Gastrocnemius medialis (tissue), 4 donors: Measurements from ENCODE around the gene TRAPPC2L. TPM values are rescaled to one million over a fixed set of nuclear protein-coding genes. Genes with fewer than 3 reads are reported as not detected.

Experiments
- ATAC-seq, 2 donors: fragments of 150-250 bp; one replicate each; pipeline ENCODE4 v1.9.1; 2016
- DNase-seq, 2 donors: peaks; one replicate each; pipeline ENCODE4 v3.0.0-alpha.2; 2019
- H3K27ac ChIP-seq, 4 donors: fragments of 200-600 bp; sonication (generic); 1 replicate in 1 of 4; 2 replicates in 3 of 4; pipeline ENCODE4 v1.5.1; 2016 to 2018; ENCODE audit warnings: mild to moderate bottlenecking in 2 of 4, moderate library complexity in 1 of 4
- H3K27me3 ChIP-seq, 3 donors: fragments of 200-600 bp; sonication (generic) in 2 of 3; 1 replicate in 1 of 3; 2 replicates in 2 of 3; pipeline versions ENCODE4 v1.5.1 to v1.6.0; 2016 to 2019; ENCODE audit warnings: mild to moderate bottlenecking in 1 of 3, moderate library complexity in 1 of 3
- H3K36me3 ChIP-seq, 2 donors: fragments of 200-600 bp; sonication (generic) in 1 of 2; one replicate each; pipeline ENCODE4 v1.5.1; 2017 to 2018
- H3K4me1 ChIP-seq, 2 donors: fragments of 200-600 bp; sonication (generic) in 1 of 2; one replicate each; pipeline ENCODE4 v1.5.1; 2016 to 2017; ENCODE audit warnings: mild to moderate bottlenecking in 2 of 2
- H3K4me3 ChIP-seq, 4 donors: fragments of 200-600 bp; sonication (generic) in 3 of 4; 1 replicate in 1 of 4; 2 replicates in 3 of 4; pipeline ENCODE4 v1.5.1; 2016 to 2019; ENCODE audit warnings: mild to moderate bottlenecking in 2 of 4
- H3K9me3 ChIP-seq, 3 donors: fragments of 200-600 bp; sonication (generic) in 2 of 3; 1 replicate in 1 of 3; 2 replicates in 2 of 3; pipeline ENCODE4 v1.5.1; 2016 to 2019
- CTCF ChIP-seq, 5 experiments: fragments of 450-650 bp in 3 of 5; fragments of 200-600 bp in 2 of 5; sonication (generic) in 2 of 5; IDR thresholded peaks in 4 of 5; conservative IDR thresholded peaks in 1 of 5; 1 replicate in 4 of 5; 2 replicates in 1 of 5; pipeline ENCODE4 v1.5.1; 2016 to 2019; ENCODE audit warnings: antibody characterized with exemption in 5 of 5, mild to moderate bottlenecking in 3 of 5, moderate library complexity in 3 of 5
- POLR2A ChIP-seq, 2 donors: fragments of 450-650 bp; IDR thresholded peaks; one replicate each; pipeline ENCODE4 v1.6.1; 2017; ENCODE audit warnings: antibody characterized with exemption in 2 of 2, mild to moderate bottlenecking in 2 of 2, moderate library complexity in 2 of 2
- in situ Hi-C, 4 donors: fragments of 200-750 bp; cut with MboI; loops; one replicate each; pipeline versions ENCODE4 v1.15.0 to v1.8.0; 2017; ENCODE audit warnings: low sequenced_read_pairs in 4 of 4
- intact Hi-C: fragments of 100-400 bp; cut with DNase I; formaldehyde crosslinking; loops from one replicate; pipeline ENCODE4 v1.15.1; 2023; ENCODE audit warnings: low total_unique reads
- total RNA-seq, 4 donors: library from RNA; depleted of rRNA; stranded (reverse); fragments of >200 nt; gene quantifications; one replicate each; pipeline versions ENCODE4 v1.1.0 to v1.2.3, GENCODE V29; 2016

Gene TRAPPC2L
- total RNA-seq, 4 donors from 2014 or later = 17.8 to 27.9 (median 20.5) TPM

- DNase-seq (no peak), ATAC-seq (no peak)
- H3K9me3 ChIP-seq = no peaks in the 10 kb centered on the region
- no peaks in the 10 kb centered on the region for H3K27me3 ChIP-seq
- in situ Hi-C loops = no loop called here
- no peak overlapping the region for H3K4me3 ChIP-seq
- peak overlapping the region in 2 of 4 donors; percentile 25 to 39 for H3K27ac ChIP-seq
- TF ChIP-seq CTCF (IDR thresholded peaks at IDR 0.05 in 4 of 5, conservative IDR thresholded peaks at IDR 0.05 in 1 of 5) = no peak
- no peak for TF ChIP-seq POLR2A (IDR thresholded peaks at IDR 0.05)
- no peaks in the 10 kb centered on the region for H3K36me3 ChIP-seq
- peaks cover 7 to 20% of the 10 kb centered on the region in 2 donors for H3K4me1 ChIP-seq
- intact Hi-C loops = loop anchor here (10.0 kb wide), 1 partner anchor 50 kb away; the partner anchor contains the start of genes GALNS and TRAPPC2L
Observed at GRCh38 chr16:88904676-88905365, 47.9 kb downstream of the TRAPPC2L start.

DNA sequence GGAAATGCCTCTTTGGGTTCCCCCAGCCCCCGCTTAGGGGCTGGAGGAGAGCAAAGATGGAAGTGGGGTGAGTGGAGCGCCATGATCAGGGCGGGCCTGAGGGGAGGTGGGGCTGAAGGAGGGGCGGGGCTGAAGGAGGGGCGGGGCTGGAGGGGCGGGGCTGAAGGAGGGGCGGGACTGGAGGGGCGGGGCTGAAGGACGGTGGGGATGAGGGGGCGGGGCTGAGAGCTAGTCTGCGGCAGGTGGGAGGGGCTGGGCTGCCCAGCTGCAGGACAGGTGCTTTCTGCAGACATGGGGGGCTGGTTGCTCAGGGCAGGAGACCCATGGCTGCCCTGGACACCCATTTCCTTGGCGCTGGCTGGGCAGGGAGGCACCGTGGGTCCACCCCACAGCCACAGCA, 48.6 kb downstream of the TRAPPC2L start:
- Histone ChIP-seq H3K9me3 (no peaks in the 10 kb centered on the region), H3K4me1 (peaks cover 7 to 20% of the 10 kb centered on the region in 2 donors), H3K27ac (no peak overlapping the region), H3K36me3 (no peaks in the 10 kb centered on the region), H3K27me3 (no peaks in the 10 kb centered on the region), H3K4me3 (no peak overlapping the region)
- in situ Hi-C loops = no loop called here
- intact Hi-C loops = loop anchor here (10.0 kb wide), 1 partner anchor 51 kb away; the partner anchor contains the start of genes GALNS and TRAPPC2L
- DNase-seq (no peak), ATAC-seq (no peak)
- TF ChIP-seq CTCF (IDR thresholded peaks at IDR 0.05 in 4 of 5, conservative IDR thresholded peaks at IDR 0.05 in 1 of 5) (no peak), POLR2A (IDR thresholded peaks at IDR 0.05) (no peak)

DNA sequence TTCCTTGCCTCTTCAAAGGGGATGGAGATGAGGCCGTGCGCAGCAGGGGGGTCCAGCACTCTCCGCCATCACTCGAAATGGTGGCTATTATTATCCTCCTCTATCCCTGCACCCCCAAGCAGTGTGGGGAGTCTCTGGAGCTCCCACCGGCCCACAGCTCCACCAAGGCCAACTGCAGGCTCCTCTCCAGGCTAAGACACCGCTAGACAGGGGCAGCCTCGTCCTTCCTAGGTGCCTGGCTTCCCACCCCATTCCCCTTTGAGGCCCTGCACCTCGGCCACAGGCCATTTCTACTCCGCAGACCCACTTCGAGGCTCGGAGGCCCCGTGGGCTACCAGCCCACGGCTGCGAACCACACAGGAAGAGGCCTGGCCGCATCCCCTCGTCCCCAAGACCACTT, 49.1 kb downstream of the TRAPPC2L start:
- intact Hi-C loops (loop anchor here (10.0 kb wide), 1 partner anchor 51 kb away; the partner anchor contains the start of genes GALNS and TRAPPC2L), in situ Hi-C loops (no loop called here)
- ATAC-seq (no peak), DNase-seq (no peak)
- H3K4me3 ChIP-seq = no peak overlapping the region
- H3K27ac ChIP-seq = no peak overlapping the region
- peaks cover 10 to 23% of the 10 kb centered on the region in 2 donors for H3K4me1 ChIP-seq
- H3K36me3 ChIP-seq = no peaks in the 10 kb centered on the region
- no peak for TF ChIP-seq POLR2A (IDR thresholded peaks at IDR 0.05)
- TF ChIP-seq CTCF (IDR thresholded peaks at IDR 0.05 in 4 of 5, conservative IDR thresholded peaks at IDR 0.05 in 1 of 5) = no peak
- H3K27me3 ChIP-seq = no peaks in the 10 kb centered on the region
- no peaks in the 10 kb centered on the region for H3K9me3 ChIP-seq

DNA sequence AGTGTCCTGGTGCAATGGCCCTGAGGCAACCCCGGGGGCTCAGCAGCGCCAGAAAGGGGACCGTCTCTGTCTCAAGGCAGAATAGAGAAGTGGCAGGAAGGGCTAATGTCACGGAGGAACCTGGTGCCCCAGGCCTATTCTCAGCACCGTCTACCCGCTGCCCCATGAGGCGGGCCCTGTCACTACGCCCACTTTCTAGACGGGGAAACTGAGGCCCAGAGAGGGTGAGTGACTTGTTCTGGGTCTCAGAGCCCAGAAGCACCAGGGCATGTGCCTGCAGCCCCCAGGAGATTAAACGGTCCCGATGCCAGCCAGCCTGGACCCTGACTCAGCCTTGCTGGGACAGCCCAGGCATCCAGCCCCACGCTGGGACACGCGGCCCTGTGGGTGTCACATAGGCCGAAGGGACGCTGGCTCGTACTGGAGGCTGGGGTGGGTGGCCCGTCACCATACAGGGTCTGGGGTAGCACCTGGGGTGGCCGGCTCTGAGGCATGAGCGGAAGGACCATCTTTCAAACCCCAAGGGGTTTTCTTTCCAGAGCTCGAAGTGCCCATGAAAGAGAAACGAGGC, 49.7 kb downstream of the TRAPPC2L start:
- Histone ChIP-seq H3K9me3 (no peaks in the 10 kb centered on the region), H3K4me1 (peaks cover 12 to 28% of the 10 kb centered on the region in 2 donors), H3K27me3 (no peaks in the 10 kb centered on the region), H3K4me3 (no peak overlapping the region), H3K36me3 (no peaks in the 10 kb centered on the region), H3K27ac (no peak overlapping the region)
- DNase-seq = no peak
- intact Hi-C loops (loop anchor here (10.0 kb wide), 1 partner anchor 52 kb away; the partner anchor contains the start of genes GALNS and TRAPPC2L), in situ Hi-C loops (no loop called here)
- ATAC-seq = no peak
- TF ChIP-seq CTCF (IDR thresholded peaks at IDR 0.05 in 4 of 5, conservative IDR thresholded peaks at IDR 0.05 in 1 of 5) (no peak), POLR2A (IDR thresholded peaks at IDR 0.05) (no peak)
